GM21515 (cell line): ENCODE results near the gene FBXW4.

Source experiments
- ATAC-seq: cut with Tn5 transposase; IDR thresholded peaks from one replicate; pipeline ENCODE4 v1.9.1; 2021; ENCODE audit not compliant: unreplicated experiment

FBXW4 gene

GRCh38 chr10:101588879-101589278 lies 106.1 kb downstream of the FBXW4 start:
- ATAC-seq: no peak

- peak; percentile 92 for ATAC-seq
Observed at GRCh38 chr10:101587725-101588653, 107.0 kb downstream of the FBXW4 start, which contains the start of the genes DPCD and POLL. DPCD (plus strand) TSS chr10:101588321; CDS start chr10:101588337, 16 bp downstream. POLL (minus strand) TSS chr10:101588257; CDS start chr10:101587360, 897 bp downstream.

GRCh38 chr10:101585841-101586240 lies 109.1 kb downstream of the FBXW4 start:
- ATAC-seq: no peak

DNA sequence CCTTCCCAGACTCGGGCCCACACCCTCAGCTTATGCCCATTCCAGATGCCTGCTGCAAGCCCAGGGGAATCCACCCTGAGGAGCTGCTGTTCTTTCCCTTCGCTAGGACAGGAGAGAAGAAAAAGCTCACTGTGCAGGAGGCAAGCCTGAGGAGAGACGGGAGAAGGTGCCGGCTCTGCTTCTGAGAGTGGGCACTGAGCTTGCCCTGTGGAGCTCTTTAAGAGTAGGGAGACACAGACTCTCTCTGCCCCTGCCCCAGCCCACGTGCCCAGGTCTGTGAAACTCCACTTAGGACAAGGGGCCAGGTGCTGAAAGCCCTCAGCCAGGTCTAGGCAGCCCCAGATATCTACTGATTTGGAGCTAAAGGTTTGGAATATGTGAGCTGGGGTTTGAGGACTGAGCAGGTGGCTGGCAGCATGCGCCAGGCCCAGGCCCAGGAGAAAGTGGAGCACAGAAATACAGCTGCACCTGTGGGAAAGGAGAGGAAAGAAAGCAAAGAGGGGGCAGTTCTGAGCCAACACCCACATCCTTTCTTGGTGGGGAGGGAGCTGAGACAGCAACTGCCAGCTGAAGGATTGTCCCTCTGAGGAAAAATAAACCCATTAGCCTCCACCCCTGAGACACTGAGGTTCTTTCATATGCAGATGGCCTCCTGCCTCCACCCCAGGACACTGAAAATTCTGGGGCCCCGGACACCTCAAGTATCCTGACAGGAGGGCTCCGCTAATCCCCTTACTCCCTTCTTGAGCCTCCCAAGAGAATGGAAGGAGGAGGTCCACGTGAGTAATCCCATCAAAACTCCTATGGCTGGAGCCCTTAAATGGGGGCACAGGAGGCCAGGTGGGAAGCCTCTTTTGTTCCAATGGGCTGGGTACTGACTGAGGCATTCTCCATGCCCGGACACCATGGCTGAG lies 114.2 kb downstream of the FBXW4 start:
- no peak for ATAC-seq

GRCh38 chr10:101579516-101579870 lies 115.5 kb downstream of the FBXW4 start:
- ATAC-seq: no peak

DNA sequence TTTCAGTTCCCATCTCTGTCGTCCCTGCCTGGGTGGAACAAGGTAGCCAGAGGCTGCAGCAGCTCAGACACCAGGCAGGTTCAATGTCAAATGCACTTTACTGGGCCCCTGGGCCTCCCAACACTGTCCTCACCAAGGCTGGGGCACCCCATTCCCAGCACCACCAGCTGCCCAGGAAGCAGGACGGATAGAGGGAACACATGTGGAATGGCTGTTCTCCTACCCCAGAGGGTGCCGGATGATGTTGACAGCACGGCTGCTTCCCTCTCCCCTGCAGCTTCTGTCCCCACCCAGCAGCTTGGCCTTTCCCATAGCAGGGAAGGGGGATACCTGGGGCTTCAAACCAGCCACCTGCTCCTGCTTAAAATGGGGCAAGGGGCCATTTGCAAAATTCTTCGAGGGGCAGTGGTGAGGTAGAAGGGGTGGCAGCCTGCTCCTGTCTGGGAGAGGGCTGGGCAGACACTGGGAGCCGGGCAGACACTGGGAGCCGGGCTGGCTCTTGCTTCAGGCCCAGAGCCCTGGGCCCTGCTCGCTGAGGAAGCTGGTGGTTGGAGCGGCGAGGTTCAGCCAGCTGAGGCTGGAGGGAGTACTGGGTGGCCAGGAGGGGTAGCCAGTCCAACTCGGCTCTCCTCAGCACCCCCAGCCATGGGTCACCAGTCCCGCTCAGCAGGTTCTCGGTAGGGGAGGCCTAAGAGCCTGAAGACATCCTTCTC lies 116.0 kb downstream of the FBXW4 start:
- no peak for ATAC-seq

GRCh38 chr10:101578192-101578591 lies 116.8 kb downstream of the FBXW4 start:
- ATAC-seq: no peak

DNA sequence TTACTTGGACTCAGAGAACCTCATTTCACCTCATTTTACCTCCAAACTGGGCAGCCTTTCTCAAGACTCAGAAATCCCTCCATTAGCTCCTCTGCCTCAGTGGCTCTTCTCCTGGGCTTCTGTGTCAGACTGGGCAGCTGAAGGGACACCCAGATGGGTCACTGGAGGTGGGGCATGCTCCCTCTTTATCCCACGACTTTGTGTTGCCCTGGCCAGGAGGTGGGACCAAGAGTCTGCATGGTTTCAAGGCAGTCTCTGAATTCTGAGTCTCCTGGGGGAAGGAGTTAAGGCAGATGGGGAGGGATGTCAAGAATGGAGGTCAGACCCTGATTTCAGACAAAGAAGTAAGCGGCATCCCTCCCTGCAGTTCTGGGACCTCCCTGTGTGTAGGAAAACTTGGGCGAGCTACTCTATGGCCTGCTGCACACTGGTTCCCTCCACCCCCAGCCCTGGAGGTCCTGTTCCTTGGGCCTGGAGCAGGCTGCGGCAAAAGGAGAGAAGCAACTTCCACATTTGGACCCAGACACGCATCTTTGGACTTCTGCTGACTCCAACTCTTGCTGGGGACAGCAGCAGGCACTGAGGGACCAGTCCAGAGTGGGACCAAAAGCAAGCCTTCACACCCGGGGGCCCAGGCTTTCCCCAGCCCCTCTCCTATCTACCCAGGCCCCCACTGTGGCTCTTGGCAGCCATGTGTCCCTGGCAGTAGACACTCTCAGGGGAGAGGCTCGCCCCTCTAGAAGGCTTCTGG lies 117.7 kb downstream of the FBXW4 start:
- ATAC-seq: no peak

DNA sequence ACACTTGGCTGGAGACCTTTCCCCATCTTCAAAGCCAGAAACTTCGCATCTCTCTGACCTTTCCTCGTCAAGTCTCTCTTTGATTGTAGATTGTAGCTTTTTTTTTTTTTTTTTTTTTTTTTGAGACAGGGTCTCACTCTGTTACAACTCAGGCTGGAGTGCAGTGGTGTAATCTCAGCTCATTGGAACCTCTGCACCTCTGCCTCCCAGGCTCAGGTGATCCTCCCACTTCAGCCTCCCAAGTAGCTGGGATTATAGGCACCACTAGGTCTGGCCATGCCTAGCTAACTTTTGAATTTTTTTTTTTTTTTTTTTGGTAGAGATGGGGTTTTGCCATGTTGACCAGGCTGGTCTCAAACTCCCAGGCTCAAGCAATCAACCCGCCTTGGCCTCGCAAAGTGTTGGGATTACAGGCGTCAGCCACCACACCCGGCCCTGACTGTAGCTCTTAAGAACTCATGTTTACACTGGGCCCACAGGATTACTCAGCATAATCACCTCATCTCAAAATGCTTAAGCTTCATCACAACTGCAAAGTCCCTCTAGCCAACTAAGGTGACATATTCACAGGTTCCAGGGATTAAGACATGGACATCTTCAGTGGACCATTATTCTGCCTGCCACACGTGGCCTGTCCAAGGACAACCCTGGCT lies 118.6 kb downstream of the FBXW4 start:
- no peak for ATAC-seq

- no peak for ATAC-seq
Observed at GRCh38 chr10:101575580-101576210, 119.3 kb downstream of the FBXW4 start.

DNA sequence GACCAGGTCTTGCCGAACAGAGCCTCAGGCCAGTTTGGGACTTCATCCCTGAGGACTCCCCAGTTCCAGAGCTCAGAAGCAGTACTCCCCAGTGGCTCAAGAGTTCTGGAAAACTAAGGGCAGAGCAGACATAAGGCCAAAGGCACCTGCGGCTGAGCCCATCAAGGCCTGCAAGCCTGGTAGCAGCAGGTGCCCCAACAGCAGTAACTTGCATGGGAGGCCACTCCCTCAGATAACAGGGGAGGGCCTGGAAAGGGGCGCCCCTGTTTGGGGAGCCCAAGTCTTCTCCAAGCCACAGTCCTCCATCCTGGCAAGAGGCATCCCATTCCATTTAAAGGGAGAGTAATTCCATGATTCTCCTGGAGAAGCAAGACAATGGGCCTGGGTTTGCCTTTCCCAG lies 119.9 kb downstream of the FBXW4 start:
- ATAC-seq: no peak

- ATAC-seq: no peak
Observed at GRCh38 chr10:101573885-101574753, 120.9 kb downstream of the FBXW4 start.

DNA sequence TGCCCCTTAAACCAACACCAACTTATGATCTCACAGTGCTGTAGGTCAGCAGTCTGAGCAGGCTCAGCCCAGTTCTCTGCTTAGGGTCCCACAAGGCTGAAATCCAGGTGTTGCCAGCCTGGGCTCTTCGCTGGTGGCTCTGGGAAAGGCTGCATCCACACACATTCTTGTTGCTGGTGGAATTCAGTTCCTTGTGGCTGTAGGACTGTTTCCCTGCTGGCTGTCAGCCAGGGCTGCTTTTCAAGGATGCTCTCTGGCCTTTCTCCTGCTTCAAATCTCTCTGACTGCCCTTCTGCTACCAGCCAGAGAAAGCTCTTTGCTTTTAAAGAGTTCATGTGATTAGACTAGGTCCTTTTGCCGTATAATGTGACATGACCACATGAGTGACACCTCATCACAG lies 122.2 kb downstream of the FBXW4 start:
- no peak for ATAC-seq

GRCh38 chr10:101572126-101572525 lies 122.8 kb downstream of the FBXW4 start:
- no peak for ATAC-seq

GRCh38 chr10:101571271-101571925 lies 123.6 kb downstream of the FBXW4 start:
- ATAC-seq: no peak

GRCh38 chr10:101570428-101571270 lies 124.3 kb downstream of the FBXW4 start:
- no peak for ATAC-seq
